GM12878 (cell line): ENCODE data around the gene SCYGR1. TPM values are rescaled to one million over a fixed set of nuclear protein-coding genes. Genes with fewer than 3 reads are reported as not detected.

Experiments used
- ATAC-seq: fragments of 200-7000 bp; cut with Tn5 transposase; 3 replicates; pipeline ENCODE4 v1.9.1; 2020; ENCODE audit warnings: mild to moderate bottlenecking, moderate library complexity
- BruUV-seq: library from RNA; stranded (reverse); fragments of 400-500 nt; replicated peaks from 2 replicates; lab custom pipeline; 2021; lab: Mats Ljungman, UMichigan
- CTCF ChIA-PET: fragments of 300-600 bp; sonication (Branson Sonifier 250); formaldehyde crosslinking; extraction: SDS; loops from one replicate; lab custom pipeline; 2021; ENCODE audit warnings: inconsistent platforms; lab: Yijun Ruan, JAX
- POLR2A ChIA-PET: fragments of 350-600 bp; formaldehyde crosslinking; extraction: SDS; loops from one replicate; lab custom pipeline; 2021; ENCODE audit warnings: inconsistent platforms; lab: Charles Lee
- RAD21 ChIA-PET: fragments of 300-600 bp; sonication (Branson Sonifier 250); formaldehyde crosslinking; loops from one replicate; lab custom pipeline; 2023; ENCODE audit warnings: antibody characterized with exemption; ENCODE audit not compliant: unreplicated experiment; lab: Charles Lee
- SMC1A ChIA-PET: fragments of 300-600 bp; sonication (Branson Sonifier 250); formaldehyde crosslinking; loops from one replicate; lab custom pipeline; 2023; ENCODE audit not compliant: unreplicated experiment, uncharacterized antibody; lab: Charles Lee
- DNase-seq: peaks from one replicate; pipeline ENCODE4 v3.0.0-alpha.2; 2011; ENCODE audit warnings: low read depth, low spot score
- FAIRE-seq: peaks from 3 replicates; lab custom pipeline; 2011; peaks lifted over from hg19 to GRCh38; lab: Jason Lieb, UNC
- H2AFZ ChIP-seq: 2 replicates; pipeline ENCODE4 v1.6.0; 2011; ENCODE audit warnings: low read depth, low read length, control low read depth; ENCODE audit not compliant: control insufficient read depth
- H3K27ac ChIP-seq: 2 replicates; pipeline ENCODE4 v1.5.1; 2011; ENCODE audit warnings: control low read depth; ENCODE audit not compliant: control insufficient read depth, insufficient read depth
- H3K27me3 ChIP-seq, 2 experiments: replicated peaks in 1 of 2; 2 replicates each; pipeline versions ENCODE4 v1.6.0 to v1.6.1; 2011; ENCODE audit warnings: low read length in 1 of 2; ENCODE audit not compliant: control insufficient read depth in 2 of 2, insufficient read depth in 2 of 2
- H3K36me3 ChIP-seq, 2 experiments: 2 replicates each; pipeline ENCODE4 v1.5.1; 2011; ENCODE audit warnings: low read length in 1 of 2; ENCODE audit not compliant: control insufficient read depth in 2 of 2, insufficient read depth in 2 of 2
- H3K4me1 ChIP-seq: 2 replicates; pipeline ENCODE4 v1.6.1; 2011; ENCODE audit warnings: mild to moderate bottlenecking, low read length, moderate library complexity, mixed read lengths; ENCODE audit not compliant: control insufficient read depth, insufficient read depth
- H3K4me2 ChIP-seq: 2 replicates; pipeline ENCODE4 v1.6.0; 2011; ENCODE audit warnings: control low read depth; ENCODE audit not compliant: control insufficient read depth, insufficient read depth
- H3K4me3 ChIP-seq: fragments of 200-600 bp; sonication (generic); 2 replicates; pipeline ENCODE4 v1.5.1; 2016
- H3K79me2 ChIP-seq: 2 replicates; pipeline ENCODE4 v1.6.0; 2011; ENCODE audit warnings: low read length; ENCODE audit not compliant: control insufficient read depth, insufficient read depth
- H3K9ac ChIP-seq: 2 replicates; pipeline ENCODE4 v1.8.0; 2011; ENCODE audit warnings: low read length, control low read depth, mixed read lengths; ENCODE audit not compliant: control insufficient read depth, insufficient read depth
- H3K9me3 ChIP-seq: replicated peaks from 3 replicates; pipeline ENCODE4 v1.5.1; 2011; ENCODE audit warnings: mild to moderate bottlenecking, low read length; ENCODE audit not compliant: control insufficient read depth, insufficient read depth
- H4K20me1 ChIP-seq: 2 replicates; pipeline ENCODE4 v1.6.0; 2011; ENCODE audit not compliant: control insufficient read depth, insufficient read depth
- BHLHE40 ChIP-seq, 2 experiments: fragments of 450-650 bp in 1 of 2; IDR thresholded peaks; 2 replicates each; pipeline ENCODE4 v1.6.1; 2011 to 2017; ENCODE audit warnings: low read depth in 2 of 2, borderline replicate concordance in 1 of 2, improper control_type of control experiment in 1 of 2, low read length in 1 of 2, mild to moderate bottlenecking in 1 of 2
- CBFB ChIP-seq: IDR thresholded peaks from 2 replicates; pipeline ENCODE4 v1.6.1; 2016; ENCODE audit warnings: antibody characterized with exemption, low read depth
- CHD2 ChIP-seq: IDR thresholded peaks from 2 replicates; pipeline ENCODE4 v1.6.1; 2011; ENCODE audit warnings: low read depth, low read length, improper control_type of control experiment, borderline replicate concordance
- EED ChIP-seq: sonication (generic); IDR thresholded peaks from 2 replicates; pipeline ENCODE4 v1.6.1; 2016; ENCODE audit warnings: antibody characterized with exemption, low read depth
- EP300 ChIP-seq, 2 experiments: fragments of 150-350 bp in 1 of 2; IDR thresholded peaks; 2 replicates each; pipeline ENCODE4 v1.6.1; 2011 to 2012; ENCODE audit warnings: low read depth in 2 of 2, low read length in 2 of 2, borderline replicate concordance in 1 of 2, improper control_type of control experiment in 1 of 2, inconsistent platforms in 1 of 2; ENCODE audit not compliant: control insufficient read depth in 1 of 2
- EZH2 ChIP-seq: IDR thresholded peaks from 2 replicates; pipeline ENCODE4 v1.6.1; 2012; ENCODE audit warnings: low read depth, mild to moderate bottlenecking, control low read depth, inconsistent platforms, low read length, borderline replicate concordance; ENCODE audit not compliant: control insufficient read depth
- FOXK2 ChIP-seq: fragments of 450-650 bp; IDR thresholded peaks from 2 replicates; pipeline ENCODE4 v1.6.1; 2017; ENCODE audit warnings: mild to moderate bottlenecking, moderate library complexity
- GABPA ChIP-seq: IDR thresholded peaks from 2 replicates; pipeline ENCODE4 v1.6.1; 2014; ENCODE audit warnings: antibody characterized with exemption, low read depth, mild to moderate bottlenecking, inconsistent platforms
- JUNB ChIP-seq: IDR thresholded peaks from 2 replicates; pipeline ENCODE4 v1.6.1; 2016; ENCODE audit warnings: antibody characterized with exemption, mild to moderate bottlenecking
- KAT2A ChIP-seq: conservative IDR thresholded peaks from 2 replicates; pipeline ENCODE4 v1.6.1; 2011; ENCODE audit warnings: low read depth, low read length; ENCODE audit not compliant: control insufficient read depth
- NBN ChIP-seq: fragments of 450-650 bp; IDR thresholded peaks from 2 replicates; pipeline ENCODE4 v1.6.1; 2016
- POU2F2 ChIP-seq: IDR thresholded peaks from 3 replicates; pipeline ENCODE4 v1.6.1; 2011; ENCODE audit warnings: low read depth, mild to moderate bottlenecking, low read length, borderline replicate concordance
- RAD21 ChIP-seq: IDR thresholded peaks from 2 replicates; pipeline ENCODE4 v1.6.1; 2011; ENCODE audit warnings: mild to moderate bottlenecking, low read depth, low read length, moderate library complexity; ENCODE audit not compliant: insufficient read depth
- SIN3A ChIP-seq: IDR thresholded peaks from 2 replicates; pipeline ENCODE4 v1.6.1; 2012; ENCODE audit warnings: low read depth, low read length, improper control_type of control experiment
- ZBED1 ChIP-seq: IDR thresholded peaks from 2 replicates; pipeline ENCODE4 v1.6.1; 2016; ENCODE audit warnings: borderline replicate concordance
- WGBS: methylation state at CpG from one replicate; pipeline ENCODE4 v1.1.6; 2016; ENCODE audit warnings: low lambda C conversion rate; ENCODE audit not compliant: insufficient replicate concordance, insufficient coverage; ENCODE audit errors: missing lambda C conversion rate; 5-methylcytosine and 5-hydroxymethylcytosine counted together
- in situ Hi-C: fragments of 300-500 bp; cut with MboI; formaldehyde crosslinking; loops from 9 replicates; pipeline ENCODE4 v1.14.3; 2018; ENCODE audit warnings: mixed read lengths
- intact Hi-C: fragments of 100-400 bp; cut with micrococcal nuclease; formaldehyde crosslinking; loops from one replicate; pipeline ENCODE4 v1.14.2; 2022; ENCODE audit not compliant: unreplicated experiment
- polyA plus RNA-seq, 11 experiments: library from polyadenylated mRNA; depleted of rRNA in 4 of 11; unstranded in 6 of 11; stranded (reverse) in 5 of 11; fragments of >200 nt; fragmentation: Nextera tagmentation in 4 of 11; fragmentation: Illumina TruSeq in 1 of 11; extraction: Ambion mirVana in 4 of 11; extraction: Trizol in 1 of 11; gene quantifications; 1 replicate in 1 of 11; 2 replicates in 10 of 11; pipeline versions ENCODE4 v1.2.1 to v1.2.3, GENCODE V29; 2011 to 2016; ENCODE audit warnings: inconsistent platforms in 2 of 11, missing spikeins in 2 of 11, low read depth in 1 of 11
- total RNA-seq, 4 experiments: library from RNA; depleted of rRNA in 3 of 4; stranded (reverse); fragments of >200 nt in 3 of 4; fragmentation: Illumina TruSeq in 1 of 4; extraction: Trizol in 1 of 4; gene quantifications; 2 replicates each; pipeline versions ENCODE4 v1.2.1 to v1.2.3, GENCODE V29; 2013 to 2021
- TF ChIP-seq, protein P1 (sequence below): fragments of 450-650 bp; conservative IDR thresholded peaks from 2 replicates; pipeline ENCODE4 v1.6.1; 2017; ENCODE audit warnings: mild to moderate bottlenecking, moderate library complexity

SCYGR1 gene
- total and polyA plus RNA-seq, 10 of the 15 experiments (the other 5 are each of a cell fraction or from before 2014, with no cell fraction given): not detected

GRCh38 chr2:227379095-227379494 lies 8.7 kb downstream of the SCYGR1 start, which contains the start of gene TM4SF20:
Gene TM4SF20 (minus strand): TSS chr2:227379306. CDS start chr2:227379268, 38 bp downstream.
- ChIA-PET RAD21 (interaction anchor here (1.1 kb wide), 1 partner anchor 20 kb away, joined by 4 read pairs; no protein-coding TSS in a partner anchor), CTCF (interaction anchor here (0.7 to 1.8 kb wide), 5 partner anchors 8 to 387 kb away, joined by 3 read pairs; no protein-coding TSS in a partner anchor), POLR2A (no interaction called here), SMC1A (interaction anchor here (1.2 kb wide), 1 partner anchor 27 kb away, joined by 3 read pairs; no protein-coding TSS in a partner anchor)
- in situ Hi-C loops: no loop called here
- Histone ChIP-seq H3K4me2 (no peak within 1 kb of the TSS), H3K27me3 (no peaks in the 10 kb centered on the region), H3K79me2 (no peaks in the 10 kb centered on the region), H3K4me3 (no peak within 1 kb of the TSS), H4K20me1 (no peaks in the 10 kb centered on the region), H3K36me3 (no peaks in the 10 kb centered on the region), H3K9me3 (no peaks in the 10 kb centered on the region), H3K27ac (no peak within 1 kb of the TSS), H3K4me1 (no peaks in the 10 kb centered on the region), H3K9ac (no peak within 1 kb of the TSS), H2AFZ (no peak within 1 kb of the TSS)
- no TSS peak for BruUV-seq
- intact Hi-C loops: no loop called here
- WGBS: 68% methylated on average over 4 of the region's 4 CpGs
- ATAC-seq (no peak), DNase-seq (no peak), FAIRE-seq (no peak)
- TF ChIP-seq CBFB (no peak), SIN3A (no peak), EZH2 (no peak), GABPA (no peak), CHD2 (no peak), EP300 (IDR thresholded peaks at IDR 0.05; ENCODE audit: borderline replicate concordance in 1 of 2, control insufficient read depth in 1 of 2, low read depth in 2 of 2, low read length in 2 of 2) (no peak), POU2F2 (no peak), KAT2A (no peak), NBN (no peak), BHLHE40 (IDR thresholded peaks at IDR 0.05; ENCODE audit: borderline replicate concordance in 1 of 2, low read depth in 2 of 2, low read length in 1 of 2) (no peak), FOXK2 (no peak), ZBED1 (no peak), EED (no peak), RAD21 (no peak), JUNB (no peak)
- TF ChIP-seq, protein P1, sequence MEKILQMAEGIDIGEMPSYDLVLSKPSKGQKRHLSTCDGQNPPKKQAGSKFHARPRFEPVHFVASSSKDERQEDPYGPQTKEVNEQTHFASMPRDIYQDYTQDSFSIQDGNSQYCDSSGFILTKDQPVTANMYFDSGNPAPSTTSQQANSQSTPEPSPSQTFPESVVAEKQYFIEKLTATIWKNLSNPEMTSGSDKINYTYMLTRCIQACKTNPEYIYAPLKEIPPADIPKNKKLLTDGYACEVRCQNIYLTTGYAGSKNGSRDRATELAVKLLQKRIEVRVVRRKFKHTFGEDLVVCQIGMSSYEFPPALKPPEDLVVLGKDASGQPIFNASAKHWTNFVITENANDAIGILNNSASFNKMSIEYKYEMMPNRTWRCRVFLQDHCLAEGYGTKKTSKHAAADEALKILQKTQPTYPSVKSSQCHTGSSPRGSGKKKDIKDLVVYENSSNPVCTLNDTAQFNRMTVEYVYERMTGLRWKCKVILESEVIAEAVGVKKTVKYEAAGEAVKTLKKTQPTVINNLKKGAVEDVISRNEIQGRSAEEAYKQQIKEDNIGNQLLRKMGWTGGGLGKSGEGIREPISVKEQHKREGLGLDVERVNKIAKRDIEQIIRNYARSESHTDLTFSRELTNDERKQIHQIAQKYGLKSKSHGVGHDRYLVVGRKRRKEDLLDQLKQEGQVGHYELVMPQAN: no peak
